AG04450 (cell line): Measurements from ENCODE around the gene HSPA8. TPM values are rescaled to one million over a fixed set of nuclear protein-coding genes. Genes with fewer than 3 reads are reported as not detected.

Experiments
- CTCF ChIA-PET: fragments of 300-600, 350-600 bp; formaldehyde crosslinking; extraction: SDS; loops from one replicate; lab custom pipeline; 2022; ENCODE audit warnings: antibody characterized with exemption, inconsistent platforms; lab: Charles Lee
- POLR2A ChIA-PET: fragments of 350-600 bp; formaldehyde crosslinking; extraction: SDS; loops from one replicate; lab custom pipeline; 2021; ENCODE audit warnings: antibody characterized with exemption, inconsistent platforms; lab: Yijun Ruan, JAX
- DNase-seq: peaks from one replicate; pipeline ENCODE4 v3.0.0-alpha.2; 2011; ENCODE audit warnings: low read depth, low spot score
- H3K27ac ChIP-seq: one replicate; pipeline ENCODE4 v1.5.1; 2012; ENCODE audit warnings: low read depth, low read length, control low read depth
- H3K27me3 ChIP-seq: one replicate; pipeline ENCODE4 v1.6.0; 2012; ENCODE audit warnings: low read length; ENCODE audit not compliant: control insufficient read depth, insufficient read depth
- H3K4me3 ChIP-seq: 2 replicates; pipeline ENCODE4 v1.5.1; 2011; ENCODE audit warnings: mild to moderate bottlenecking, low read depth, low read length, control low read depth
- H3K9me3 ChIP-seq: 2 replicates; pipeline ENCODE4 v1.5.1; 2012; ENCODE audit warnings: low read length; ENCODE audit not compliant: control insufficient read depth, insufficient read depth
- CTCF ChIP-seq: IDR thresholded peaks from 2 replicates; pipeline ENCODE4 v1.5.1; 2011; ENCODE audit warnings: low read depth, low read length, control low read depth, inconsistent platforms
- polyA plus RNA-seq: library from polyadenylated mRNA; depleted of rRNA; stranded (reverse); fragments of >200 nt; gene quantifications from 2 replicates; pipeline ENCODE4 v1.2.3, GENCODE V29; 2011

The HSPA8 gene
- polyA plus RNA-seq, 1 experiment, result 3,006 TPM

GRCh38 chr11:123051146-123051545 is 10.8 kb downstream of the HSPA8 start:
- Histone ChIP-seq H3K27me3 (peaks cover 10% of the 10 kb centered on the region), H3K9me3 (no peaks in the 10 kb centered on the region), H3K4me3 (no peak overlapping the region), H3K27ac (no peak overlapping the region)
- no peak for TF ChIP-seq CTCF
- no peak for DNase-seq
- POLR2A ChIA-PET, result no interaction called here
- CTCF ChIA-PET, result no interaction called here

- H3K27me3 ChIP-seq, result peaks cover 10% of the 10 kb centered on the region
- TF ChIP-seq CTCF, result no peak
- no peak overlapping the region for H3K4me3 ChIP-seq
- no peak overlapping the region for H3K27ac ChIP-seq
- H3K9me3 ChIP-seq, result no peaks in the 10 kb centered on the region
- CTCF ChIA-PET, result interaction anchor here (1.5 to 2.5 kb wide), 3 partner anchors 15 to 213 kb away, joined by 5 to 9 read pairs (median 7); no protein-coding TSS in a partner anchor
- no peak for DNase-seq
- POLR2A ChIA-PET, result no interaction called here
These were observed 14.0 kb downstream of the HSPA8 start for GRCh38 chr11:123047947-123048293.

GRCh38 chr11:123047266-123047946 is 14.5 kb downstream of the HSPA8 start:
- H3K27me3 ChIP-seq, result peaks cover 10% of the 10 kb centered on the region
- TF ChIP-seq CTCF, result no peak
- ChIA-PET POLR2A (no interaction called here), CTCF (interaction anchor here (0.9 to 2.5 kb wide), 5 partner anchors 10 to 214 kb away, joined by 3 to 9 read pairs (median 5); no protein-coding TSS in a partner anchor)
- H3K27ac ChIP-seq, result no peak overlapping the region
- DNase-seq, result no peak
- no peak overlapping the region for H3K4me3 ChIP-seq
- H3K9me3 ChIP-seq, result no peaks in the 10 kb centered on the region

GRCh38 chr11:123046473-123047259 is 15.3 kb downstream of the HSPA8 start:
- Histone ChIP-seq H3K9me3 (no peaks in the 10 kb centered on the region), H3K27me3 (peaks cover 10% of the 10 kb centered on the region), H3K4me3 (no peak overlapping the region), H3K27ac (no peak overlapping the region)
- TF ChIP-seq CTCF, result no peak
- DNase-seq, result no peak
- ChIA-PET CTCF (interaction anchor here (0.8 to 2.5 kb wide), 6 partner anchors 8 to 215 kb away, joined by 3 to 9 read pairs (median 5); no protein-coding TSS in a partner anchor), POLR2A (no interaction called here)

- ChIA-PET POLR2A (no interaction called here), CTCF (interaction anchor here (0.7 to 1.7 kb wide), 5 partner anchors 9 to 430 kb away, joined by 3 to 16 read pairs (median 6); no protein-coding TSS in a partner anchor)
- Histone ChIP-seq H3K4me3 (no peak overlapping the region), H3K27me3 (peaks cover 10% of the 10 kb centered on the region), H3K27ac (no peak overlapping the region), H3K9me3 (no peaks in the 10 kb centered on the region)
- DNase-seq, result no peak
- TF ChIP-seq CTCF, result no peak
These were observed 16.8 kb downstream of the HSPA8 start for GRCh38 chr11:123045101-123045500.
